H9 (cell line): ENCODE measurements around the gene COX10. TPM values are rescaled to one million over a fixed set of nuclear protein-coding genes. Genes with fewer than 3 reads are reported as not detected.
"Not testable (repeated sequence)": the region's sequence is repeated elsewhere in the genome, so short reads cannot be mapped to it uniquely, and the experiment has no call there.

Experiments
- DNase-seq: peaks from one replicate; pipeline ENCODE4 v3.0.0-alpha.2; 2017
- H2AFZ ChIP-seq: one replicate; pipeline ENCODE4 v1.6.1; 2013; ENCODE audit warnings: mild to moderate bottlenecking, low read length, control low read depth, moderate library complexity
- H2AK5ac ChIP-seq: 2 replicates; pipeline ENCODE4 v1.6.1; 2013; ENCODE audit warnings: low read length, control low read depth, mixed read lengths; ENCODE audit not compliant: insufficient read length
- H2BK120ac ChIP-seq: one replicate; pipeline ENCODE4 v1.6.1; 2013; ENCODE audit warnings: low read depth, mild to moderate bottlenecking, low read length, control low read depth, inconsistent platforms; ENCODE audit not compliant: poor library complexity, severe bottlenecking
- H2BK12ac ChIP-seq: 2 replicates; pipeline ENCODE4 v1.6.1; 2013; ENCODE audit warnings: low read length, control low read depth, mixed read lengths, low read depth; ENCODE audit not compliant: insufficient read length
- H2BK15ac ChIP-seq: 2 replicates; pipeline ENCODE4 v1.6.1; 2013; ENCODE audit warnings: low read depth, low read length, control low read depth
- H2BK20ac ChIP-seq: one replicate; pipeline ENCODE4 v1.6.1; 2013; ENCODE audit warnings: low read depth, mild to moderate bottlenecking, low read length, control low read depth, inconsistent platforms; ENCODE audit not compliant: poor library complexity, severe bottlenecking
- H2BK5ac ChIP-seq: 2 replicates; pipeline ENCODE4 v1.6.1; 2013; ENCODE audit warnings: low read length, control low read depth, mixed read lengths; ENCODE audit not compliant: insufficient read length
- H3K14ac ChIP-seq: 2 replicates; pipeline ENCODE4 v1.6.1; 2013; ENCODE audit warnings: low read length, control low read depth; ENCODE audit not compliant: insufficient read depth
- H3K18ac ChIP-seq: 2 replicates; pipeline ENCODE4 v1.6.1; 2013; ENCODE audit warnings: low read depth, mild to moderate bottlenecking, mixed read lengths, low read length, control low read depth; ENCODE audit not compliant: insufficient read length
- H3K23ac ChIP-seq: 2 replicates; pipeline ENCODE4 v1.6.1; 2013; ENCODE audit warnings: low read length, control low read depth, mixed read lengths, low read depth; ENCODE audit not compliant: insufficient read length
- H3K23me2 ChIP-seq: 2 replicates; pipeline ENCODE4 v1.6.1; 2013; ENCODE audit warnings: low read depth, mild to moderate bottlenecking, mixed read lengths, low read length, control low read depth; ENCODE audit not compliant: insufficient read length, poor library complexity, severe bottlenecking
- H3K27ac ChIP-seq: 2 replicates; pipeline ENCODE4 v1.5.1; 2013; ENCODE audit warnings: low read length, control low read depth, mixed read lengths, low read depth; ENCODE audit not compliant: insufficient read length
- H3K27me3 ChIP-seq: 2 replicates; pipeline ENCODE4 v1.6.1; 2013; ENCODE audit warnings: low read length, control low read depth, inconsistent platforms; ENCODE audit not compliant: insufficient read depth
- H3K4ac ChIP-seq: 2 replicates; pipeline ENCODE4 v1.6.1; 2013; ENCODE audit warnings: low read depth, mild to moderate bottlenecking, control low read depth, inconsistent platforms, low read length, moderate library complexity
- H3K4me1 ChIP-seq: 2 replicates; pipeline ENCODE4 v1.6.1; 2013; ENCODE audit warnings: low read length, control low read depth, inconsistent platforms; ENCODE audit not compliant: insufficient read depth
- H3K4me2 ChIP-seq: 2 replicates; pipeline ENCODE4 v1.6.1; 2013; ENCODE audit warnings: low read length, control low read depth, mixed read lengths; ENCODE audit not compliant: insufficient read length, insufficient read depth
- H3K56ac ChIP-seq: 2 replicates; pipeline ENCODE4 v1.6.1; 2013; ENCODE audit warnings: low read depth, mild to moderate bottlenecking, mixed read lengths, low read length, control low read depth; ENCODE audit not compliant: insufficient read length
- H3K79me1 ChIP-seq: 2 replicates; pipeline ENCODE4 v1.6.1; 2013; ENCODE audit warnings: low read depth, mild to moderate bottlenecking, moderate library complexity, low read length, control low read depth, inconsistent platforms; ENCODE audit not compliant: insufficient read depth, poor library complexity, severe bottlenecking
- H3K79me2 ChIP-seq: 2 replicates; pipeline ENCODE4 v1.6.1; 2013; ENCODE audit warnings: low read length, control low read depth, inconsistent platforms; ENCODE audit not compliant: insufficient read depth
- H3K9ac ChIP-seq: 2 replicates; pipeline ENCODE4 v1.6.1; 2013; ENCODE audit warnings: low read length, control low read depth, mixed read lengths; ENCODE audit not compliant: insufficient read length; ENCODE audit errors: extremely low read depth
- H3K9me3 ChIP-seq: one replicate; pipeline ENCODE4 v1.6.1; 2013; ENCODE audit warnings: low read depth, low read length, inconsistent platforms; ENCODE audit not compliant: control insufficient read depth
- H3T11ph ChIP-seq: one replicate; pipeline ENCODE4 v1.6.1; 2013; ENCODE audit warnings: mild to moderate bottlenecking, low read length, control low read depth, inconsistent platforms
- H4K20me1 ChIP-seq: one replicate; pipeline ENCODE4 v1.6.1; 2013; ENCODE audit not compliant: control insufficient read depth, insufficient read length, insufficient read depth
- H4K5ac ChIP-seq: 2 replicates; pipeline ENCODE4 v1.6.1; 2013; ENCODE audit warnings: low read depth, mild to moderate bottlenecking, mixed read lengths, low read length, control low read depth; ENCODE audit not compliant: insufficient read length
- H4K8ac ChIP-seq: replicated peaks from 2 replicates; pipeline ENCODE4 v1.6.1; 2013; ENCODE audit warnings: low read length, control low read depth, mixed read lengths, low read depth; ENCODE audit not compliant: insufficient read length
- H4K91ac ChIP-seq: 2 replicates; pipeline ENCODE4 v1.6.1; 2013; ENCODE audit warnings: low read depth, mild to moderate bottlenecking, moderate library complexity, mixed read lengths, low read length, control low read depth; ENCODE audit not compliant: insufficient read length
- H3K27ac Mint-ChIP-seq, 3 experiments: 2 replicates in 2 of 3; 3 replicates in 1 of 3; pipeline ENCODE4 v1.8.0; 2020 to 2021; ENCODE audit warnings: mixed read lengths in 3 of 3, mild to moderate bottlenecking in 1 of 3, moderate library complexity in 1 of 3
- H3K27me3 Mint-ChIP-seq: 2 replicates; pipeline ENCODE4 v1.8.0; 2021; ENCODE audit warnings: low read depth, mild to moderate bottlenecking, moderate library complexity, mixed read lengths
- H3K36me3 Mint-ChIP-seq, 3 experiments: 2 replicates in 2 of 3; 3 replicates in 1 of 3; pipeline ENCODE4 v1.8.0; 2020 to 2021; ENCODE audit warnings: low read depth in 3 of 3, mixed read lengths in 3 of 3; ENCODE audit not compliant: insufficient read depth in 1 of 3
- H3K4me1 Mint-ChIP-seq, 2 experiments: 2 replicates each; pipeline ENCODE4 v1.8.0; 2020; ENCODE audit warnings: mixed read lengths in 2 of 2
- H3K4me3 Mint-ChIP-seq, 2 experiments: 2 replicates in 1 of 2; 3 replicates in 1 of 2; pipeline ENCODE4 v1.8.0; 2020 to 2021; ENCODE audit warnings: mild to moderate bottlenecking in 2 of 2, mixed read lengths in 2 of 2, moderate library complexity in 1 of 2
- H3K9me3 Mint-ChIP-seq, 2 experiments: 2 replicates in 1 of 2; 3 replicates in 1 of 2; pipeline ENCODE4 v1.8.0; 2020; ENCODE audit warnings: mild to moderate bottlenecking in 2 of 2, mixed read lengths in 2 of 2, moderate library complexity in 1 of 2
- WGBS: extraction: QIAGEN DNeasy Blood & Tissue Kit; methylation state at CpG from one replicate; pipeline ENCODE4 v1.1.7; 2013; ENCODE audit warnings: missing lambda C conversion rate, low lambda C conversion rate, mixed read lengths; ENCODE audit not compliant: insufficient read length; ENCODE audit errors: extremely low coverage; 5-methylcytosine and 5-hydroxymethylcytosine counted together
- total RNA-seq: library from RNA; stranded (reverse); gene quantifications from 2 replicates; pipeline ENCODE4 v1.2.1, GENCODE V29; 2021

The COX10 gene
- total RNA-seq, 1 experiment from 2014 or later: 20.6 TPM

GRCh38 chr17:14029755-14030154, 39.5 kb upstream of the COX10 start:
- not testable (repeated sequence) for H4K91ac ChIP-seq, H3K79me1 ChIP-seq, H3K23me2 ChIP-seq, H3K27ac ChIP-seq, H4K20me1 ChIP-seq, H3K23ac ChIP-seq, H3K27ac Mint-ChIP-seq, H3K4me2 ChIP-seq, H2BK12ac ChIP-seq, H3K56ac ChIP-seq, H4K5ac ChIP-seq, H2BK5ac ChIP-seq, H3K9ac ChIP-seq, H2BK15ac ChIP-seq, H3K27me3 Mint-ChIP-seq, H2AK5ac ChIP-seq, DNase-seq, H2BK120ac ChIP-seq, H3K79me2 ChIP-seq, H2AFZ ChIP-seq, H3K4me3 Mint-ChIP-seq, H2BK20ac ChIP-seq, H3T11ph ChIP-seq, H3K18ac ChIP-seq, H3K14ac ChIP-seq, H3K4ac ChIP-seq, H3K27me3 ChIP-seq, H4K8ac ChIP-seq, H3K4me1 ChIP-seq, H3K4me1 Mint-ChIP-seq, H3K9me3 Mint-ChIP-seq, H3K9me3 ChIP-seq
- no CpG with 5 or more reads among the region's 5 CpGs for WGBS
- H3K36me3 Mint-ChIP-seq: peaks cover 15 to 20% (median 16%) of the 10 kb centered on the region in 3 experiments; a peak in 6 of 7 replicates
